ENCODE data around the gene DNAJC7. TPM values are rescaled to one million over a fixed set of nuclear protein-coding genes. Genes with fewer than 3 reads are reported as not detected.

Gene DNAJC7
- total RNA-seq, 2 donors from 2014 or later: 57.8 to 60.4 TPM

GRCh38 chr17:41957031-41957868 lies 60.0 kb downstream of the DNAJC7 start:
- WGBS: 72% methylated on average over 11 of the region's 11 CpGs
- Histone ChIP-seq H3K4me3 (no peak overlapping the region), H3K27ac (no peak overlapping the region), H3K9me3 (no peaks in the 10 kb centered on the region), H3K4me1 (replicated peaks) (no peaks in the 10 kb centered on the region), H3K27me3 (replicated peaks; ENCODE audit: insufficient read depth) (no peaks in the 10 kb centered on the region), H3K36me3 (no peaks in the 10 kb centered on the region)
- TF ChIP-seq POLR2AphosphoS5 (IDR thresholded peaks at IDR 0.05) (no peak), POLR2A (IDR thresholded peaks at IDR 0.05) (no peak), CTCF (IDR thresholded peaks at IDR 0.05) (no peak)
- DNase-seq (ENCODE audit: low spot score): no peak
- intact Hi-C loops (cut with DNase I): no loop called here

- no peaks in the 10 kb centered on the region for H3K27me3 ChIP-seq (replicated peaks; ENCODE audit: insufficient read depth)
- no peak for DNase-seq (ENCODE audit: low spot score)
- no peak overlapping the region for H3K27ac ChIP-seq
- 90% methylated on average over 6 of the region's 6 CpGs for WGBS
- H3K9me3 ChIP-seq: no peaks in the 10 kb centered on the region
- H3K36me3 ChIP-seq: no peaks in the 10 kb centered on the region
- TF ChIP-seq CTCF (IDR thresholded peaks at IDR 0.05) (no peak), POLR2A (IDR thresholded peaks at IDR 0.05) (no peak), POLR2AphosphoS5 (IDR thresholded peaks at IDR 0.05) (no peak)
- no peaks in the 10 kb centered on the region for H3K4me1 ChIP-seq (replicated peaks)
- H3K4me3 ChIP-seq: no peak overlapping the region
- intact Hi-C loops (cut with DNase I): no loop called here
Measured at GRCh38 chr17:41956522-41956921, 60.7 kb downstream of the DNAJC7 start.

GRCh38 chr17:41948762-41949460 lies 68.3 kb downstream of the DNAJC7 start:
- intact Hi-C loops (cut with DNase I): no loop called here
- no peak overlapping the region for H3K4me3 ChIP-seq
- H3K36me3 ChIP-seq: no peaks in the 10 kb centered on the region
- H3K27me3 ChIP-seq (replicated peaks; ENCODE audit: insufficient read depth): no peaks in the 10 kb centered on the region
- H3K9me3 ChIP-seq: no peaks in the 10 kb centered on the region
- no peaks in the 10 kb centered on the region for H3K4me1 ChIP-seq (replicated peaks)
- WGBS: 83% methylated on average over 11 of the region's 11 CpGs
- no peak for DNase-seq (ENCODE audit: low spot score)
- H3K27ac ChIP-seq: no peak overlapping the region
- TF ChIP-seq CTCF (IDR thresholded peaks at IDR 0.05) (no peak), POLR2AphosphoS5 (IDR thresholded peaks at IDR 0.05) (no peak), POLR2A (IDR thresholded peaks at IDR 0.05) (no peak)

DNA sequence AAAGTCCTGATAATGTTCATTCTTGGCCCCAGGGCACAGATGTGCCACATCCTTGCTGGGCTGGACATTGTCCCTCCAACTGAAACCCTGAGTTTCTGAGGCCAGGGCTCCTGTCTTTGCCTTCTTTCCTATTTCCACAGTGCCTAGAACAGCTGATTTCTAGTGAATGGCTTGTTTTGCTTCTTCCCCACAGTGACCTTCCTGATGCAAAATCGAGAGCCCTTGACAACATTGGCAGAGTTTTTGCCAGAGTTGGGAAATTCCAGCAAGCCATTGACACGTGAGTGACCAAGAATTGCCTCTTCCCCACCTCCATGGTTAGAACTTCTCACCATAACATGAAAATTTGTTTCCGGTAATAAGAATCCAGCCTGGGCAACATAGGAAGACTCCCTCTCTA lies 72.3 kb downstream of the DNAJC7 start:
- WGBS: 84% methylated on average over 3 of the region's 3 CpGs
- intact Hi-C loops (cut with DNase I): no loop called here
- no peak for TF ChIP-seq POLR2A (IDR thresholded peaks at IDR 0.05)
- no peak for TF ChIP-seq CTCF (IDR thresholded peaks at IDR 0.05)
- TF ChIP-seq POLR2AphosphoS5 (IDR thresholded peaks at IDR 0.05): no peak

More for the DNA sequence above, 72.3 kb downstream of the DNAJC7 start:
- Histone ChIP-seq H3K9me3 (no peaks in the 10 kb centered on the region), H3K27ac (no peak overlapping the region), H3K36me3 (no peaks in the 10 kb centered on the region), H3K4me3 (no peak overlapping the region), H3K4me1 (replicated peaks) (no peaks in the 10 kb centered on the region), H3K27me3 (replicated peaks; ENCODE audit: insufficient read depth) (no peaks in the 10 kb centered on the region)
- DNase-seq (ENCODE audit: low spot score): no peak
